IPS DF 4.7 (cell line): ENCODE results near the gene HOXA5.

Source experiments
- DNase-seq: peaks from one replicate; pipeline ENCODE4 v3.0.0-alpha.2; 2013; ENCODE audit warnings: low spot score; ENCODE audit errors: extremely low read depth

Gene HOXA5

DNA sequence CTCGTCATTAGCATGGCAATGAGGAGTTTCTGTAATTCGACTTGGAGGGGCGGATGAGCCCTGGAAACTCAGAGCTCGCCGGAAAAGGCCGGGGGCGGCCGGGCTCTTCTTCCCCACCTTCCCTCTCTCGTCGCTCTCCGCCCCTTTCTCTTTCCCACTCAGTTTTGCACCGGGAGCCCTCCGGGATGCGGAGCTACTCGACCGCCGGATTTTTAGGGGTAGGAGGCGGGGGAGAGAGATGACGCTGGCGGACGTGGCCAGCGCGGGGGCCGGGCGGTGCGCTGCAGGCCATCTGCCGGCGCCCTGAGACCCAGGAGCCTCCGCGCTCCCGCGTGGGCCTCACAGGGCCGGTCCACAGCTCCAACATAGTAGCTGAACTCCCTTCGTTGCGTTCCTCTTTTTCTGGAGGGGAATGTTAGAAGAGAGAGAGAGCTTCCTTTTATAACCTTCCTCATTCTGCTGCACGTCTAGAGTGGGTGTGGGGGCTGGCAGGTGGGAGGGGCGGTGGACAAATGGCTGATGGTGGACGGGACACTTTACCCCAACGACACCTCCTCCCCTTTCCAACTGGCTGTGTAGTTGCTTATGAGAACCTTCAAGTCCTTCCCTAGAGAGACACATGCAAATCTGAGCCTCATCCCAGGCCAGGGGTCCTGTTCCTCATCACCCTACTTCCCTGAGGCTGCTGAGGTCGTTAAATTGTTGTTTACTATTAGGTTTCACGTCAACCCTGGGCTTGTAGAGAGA, 46.5 kb downstream of the HOXA5 start:
- DNase-seq: no peak

DNA sequence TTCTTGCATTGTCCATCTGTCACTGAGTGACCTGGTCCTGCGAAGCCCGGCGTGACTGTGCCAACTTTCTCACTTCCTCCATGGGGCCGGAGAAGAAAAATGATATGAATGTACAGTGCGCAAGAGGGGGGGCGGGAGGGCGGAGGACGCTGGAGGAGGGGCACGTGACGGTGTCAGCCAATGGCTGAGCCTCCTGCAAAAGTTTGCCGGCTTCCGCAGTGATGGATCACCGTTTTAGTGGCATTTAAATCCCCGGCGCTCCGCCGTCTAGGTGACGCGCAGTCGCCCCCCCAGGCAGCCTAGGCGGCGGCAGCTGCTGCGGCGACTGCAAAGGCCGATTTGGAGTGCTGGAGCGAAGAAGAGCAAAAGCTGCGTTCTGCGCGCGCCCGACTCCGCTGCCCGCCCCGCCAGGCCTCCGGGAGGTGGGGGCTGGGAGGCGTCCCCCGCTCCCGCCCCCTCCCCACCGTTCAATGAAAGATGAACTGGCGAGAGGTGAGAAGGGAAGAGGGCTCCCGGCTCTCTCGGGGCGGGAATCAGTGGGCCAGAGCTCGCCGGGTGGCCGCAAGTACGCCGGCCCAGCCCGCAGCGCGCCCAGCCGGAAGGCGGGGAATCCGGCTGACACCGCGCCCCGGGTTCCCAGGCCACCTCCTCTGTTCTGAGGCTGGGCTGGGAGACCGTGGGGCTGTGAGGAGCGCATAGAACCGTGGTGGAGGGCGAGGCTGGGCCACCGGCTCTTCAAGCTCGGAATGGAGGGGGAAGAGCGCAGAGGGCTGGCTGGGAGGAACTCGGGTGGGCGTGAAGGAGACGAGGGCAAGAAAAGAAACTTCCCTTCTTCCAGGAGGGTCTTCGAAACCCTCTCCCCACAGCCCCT, 47.3 kb downstream of the HOXA5 start, which contains the start of gene HOXA1:
HOXA1 (minus strand) TSS at position 104 of the 871 bp plus-strand sequence; CDS start at position 16, 88 bp downstream.
- no peak for DNase-seq

DNA sequence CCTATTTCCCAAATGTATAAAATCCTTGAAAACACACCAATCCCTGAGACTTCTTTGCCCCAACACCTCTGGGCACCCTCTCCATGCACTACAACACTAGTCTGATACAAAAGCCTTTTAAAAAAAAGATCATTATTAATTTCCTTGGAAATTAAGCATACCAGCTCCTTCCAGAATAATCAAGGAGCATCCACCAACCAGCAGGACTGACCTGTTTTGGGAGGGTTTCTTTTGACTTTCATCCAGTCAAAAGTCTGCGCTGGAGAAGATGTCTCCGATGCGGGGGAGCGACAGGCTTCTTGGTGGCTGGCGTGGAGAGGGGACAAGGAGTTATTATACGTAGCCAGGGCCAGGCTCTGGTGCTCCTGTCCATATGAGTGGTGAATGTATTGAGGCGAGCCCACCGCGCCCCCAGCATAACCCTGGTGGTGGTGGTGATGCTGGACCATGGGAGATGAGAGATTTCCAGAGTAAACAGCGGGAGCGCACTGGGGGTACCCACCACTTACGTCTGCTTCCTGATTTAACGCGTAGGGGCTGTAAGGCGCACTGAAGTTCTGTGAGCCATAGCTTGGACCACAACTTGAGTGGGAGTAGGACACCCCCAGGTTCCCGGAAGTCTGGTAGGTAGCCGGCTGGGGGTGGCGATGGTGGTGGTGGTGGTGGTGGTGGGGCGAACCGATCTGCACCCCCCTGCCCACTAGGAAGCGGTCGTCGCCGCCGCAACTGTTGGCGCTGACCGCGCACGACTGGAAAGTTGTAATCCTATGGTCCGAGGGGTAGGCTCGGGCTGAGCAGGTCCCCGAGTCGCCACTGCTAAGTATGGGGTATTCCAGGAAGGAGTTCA, 48.2 kb downstream of the HOXA5 start:
- DNase-seq: no peak

DNA sequence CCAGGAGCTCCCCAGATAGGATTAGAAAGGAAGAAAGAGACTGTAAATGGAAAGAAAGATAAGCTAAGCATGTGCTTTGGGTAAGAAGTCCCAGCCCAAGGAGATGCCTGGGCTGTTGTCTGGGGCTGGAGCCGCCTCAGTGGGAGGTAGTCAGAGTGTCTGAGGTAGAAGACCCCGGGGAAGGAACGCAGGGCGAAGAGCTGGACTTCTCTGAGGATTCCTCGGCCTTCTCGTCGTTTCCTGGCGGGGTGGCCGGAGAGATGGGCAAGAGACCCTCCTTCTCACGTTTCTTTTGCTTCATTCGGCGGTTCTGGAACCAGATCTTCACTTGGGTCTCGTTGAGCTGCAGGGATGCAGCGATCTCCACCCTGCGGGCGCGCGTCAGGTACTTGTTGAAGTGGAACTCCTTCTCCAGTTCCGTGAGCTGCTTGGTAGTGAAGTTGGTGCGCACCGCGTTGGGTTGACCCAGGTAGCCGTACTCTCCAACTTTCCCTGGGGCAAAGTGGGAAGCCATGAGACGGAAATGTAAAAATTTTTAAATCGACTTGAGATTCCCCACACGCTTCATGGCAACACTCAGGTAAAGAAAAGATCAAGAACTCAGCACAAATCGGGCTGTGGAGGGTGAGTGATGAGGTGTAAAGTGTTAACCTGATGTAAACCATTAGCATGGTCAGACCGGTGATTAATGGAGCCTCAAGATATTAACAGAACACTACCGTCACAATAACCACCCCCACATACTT, 49.0 kb downstream of the HOXA5 start:
- no peak for DNase-seq

DNA sequence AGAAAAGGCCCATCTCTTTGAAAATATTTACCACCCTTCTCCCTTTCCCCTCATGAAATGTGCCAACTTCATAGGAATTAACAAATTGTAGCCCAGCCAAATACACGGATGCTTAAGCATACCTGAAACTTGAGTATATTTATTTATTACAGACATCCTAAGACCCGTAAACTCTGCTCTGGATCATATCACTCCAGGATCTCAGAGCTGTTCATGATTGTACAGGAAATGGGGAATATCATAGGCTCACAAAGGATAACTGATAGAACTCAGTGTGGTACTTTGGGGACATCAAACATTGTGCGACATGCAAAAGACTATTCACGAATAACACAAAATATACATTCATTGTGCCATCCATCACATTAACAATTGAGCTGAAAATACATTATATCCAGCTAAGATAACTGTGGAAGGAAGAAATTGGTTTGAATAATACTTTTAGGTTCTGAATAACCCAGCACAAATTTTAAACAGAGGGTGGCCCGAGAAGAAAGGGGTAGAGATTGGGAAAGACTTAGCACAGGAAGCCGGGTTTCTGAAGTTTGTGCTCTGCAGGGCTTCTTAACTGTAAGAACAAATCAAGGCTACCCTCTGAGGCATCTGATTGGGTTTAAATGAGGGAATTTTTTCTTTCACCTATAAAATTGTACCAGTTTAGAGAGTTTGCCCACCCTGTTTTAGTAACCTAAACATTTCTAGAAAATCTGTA, 50.1 kb downstream of the HOXA5 start:
- DNase-seq: no peak

DNA sequence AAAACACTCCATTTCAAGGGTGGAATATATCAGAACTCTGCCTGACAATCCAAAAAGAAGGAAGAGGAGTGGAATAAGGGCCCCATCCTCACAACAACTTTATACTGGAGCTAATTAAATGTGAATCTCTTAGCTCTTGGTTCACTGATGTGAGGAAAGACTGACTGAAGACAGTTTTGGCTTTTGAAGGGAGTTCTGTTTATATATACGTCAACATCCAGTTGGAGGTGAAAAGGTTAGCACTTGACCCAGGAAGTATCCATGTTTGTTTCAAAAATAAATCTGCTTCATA, 50.7 kb downstream of the HOXA5 start:
- no peak for DNase-seq

DNA sequence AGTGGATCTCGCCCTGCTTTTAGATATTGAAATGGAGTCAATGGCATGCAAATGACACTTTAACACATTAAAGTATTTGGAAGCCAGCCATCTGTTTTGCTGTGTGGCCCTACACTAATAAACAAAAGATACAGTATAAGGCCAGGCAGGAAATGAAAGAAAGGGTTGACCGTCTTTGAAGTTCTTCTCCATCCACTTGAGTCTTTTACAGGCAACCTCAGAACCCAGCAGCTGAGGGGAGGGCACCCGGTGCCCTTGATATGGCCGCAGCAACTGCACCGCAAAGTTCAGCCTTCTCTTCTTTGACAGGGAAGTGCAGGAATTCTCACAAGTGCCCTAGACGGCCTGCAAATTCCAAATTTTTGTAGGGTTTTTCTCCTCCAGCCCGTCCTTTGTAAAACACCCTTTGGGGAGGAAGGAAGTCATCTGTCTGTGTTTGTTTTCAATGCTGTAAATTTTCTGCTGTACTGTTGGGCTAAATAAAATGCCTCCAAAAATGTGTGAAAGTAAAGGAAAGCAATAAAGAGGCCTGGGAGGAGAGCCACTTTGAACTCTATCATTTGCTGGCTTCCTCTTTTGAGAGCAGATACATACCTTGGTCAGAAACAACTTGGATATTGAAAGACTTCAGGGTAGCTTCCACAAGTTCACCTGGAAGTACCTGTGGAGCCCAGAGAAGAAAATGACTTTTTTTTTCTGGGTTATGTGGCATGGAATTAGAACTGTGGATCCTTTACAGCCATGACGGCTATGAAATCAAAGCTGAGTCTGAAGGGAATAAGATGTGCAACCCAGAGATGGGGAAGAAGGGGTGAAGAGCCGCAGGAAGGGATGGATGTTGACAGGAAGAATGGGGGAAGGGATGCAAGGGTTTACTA, 51.3 kb downstream of the HOXA5 start:
- DNase-seq: no peak

DNA sequence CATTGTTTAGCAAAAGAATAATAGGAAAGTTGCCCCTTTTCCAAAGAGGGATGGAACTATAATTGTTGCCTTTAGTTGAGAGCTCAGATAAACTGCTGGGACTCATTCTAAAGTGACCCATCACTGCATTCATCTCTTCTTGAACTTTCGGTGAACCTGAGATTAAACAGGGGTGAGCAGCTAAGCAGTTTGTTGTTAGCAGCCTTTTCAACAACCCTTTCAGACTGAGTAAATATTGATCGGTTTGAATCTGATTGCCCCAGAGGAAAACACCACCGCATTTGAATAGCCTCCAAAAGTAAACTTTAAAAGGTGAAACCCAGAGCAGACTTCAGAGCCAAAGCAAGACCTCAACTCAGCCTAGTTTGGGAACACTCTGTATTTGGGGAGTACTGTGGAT, 52.4 kb downstream of the HOXA5 start:
- DNase-seq: no peak
